GM21786 (cell line): ENCODE measurements around the gene ZNF548.

ENCODE experiments used
- ATAC-seq: cut with Tn5 transposase; IDR thresholded peaks from one replicate; pipeline ENCODE4 v1.9.1; 2021; ENCODE audit not compliant: unreplicated experiment

The ZNF548 gene

GRCh38 chr19:57395710-57396109 lies 6.1 kb downstream of the ZNF548 start:
- no peak for ATAC-seq

DNA sequence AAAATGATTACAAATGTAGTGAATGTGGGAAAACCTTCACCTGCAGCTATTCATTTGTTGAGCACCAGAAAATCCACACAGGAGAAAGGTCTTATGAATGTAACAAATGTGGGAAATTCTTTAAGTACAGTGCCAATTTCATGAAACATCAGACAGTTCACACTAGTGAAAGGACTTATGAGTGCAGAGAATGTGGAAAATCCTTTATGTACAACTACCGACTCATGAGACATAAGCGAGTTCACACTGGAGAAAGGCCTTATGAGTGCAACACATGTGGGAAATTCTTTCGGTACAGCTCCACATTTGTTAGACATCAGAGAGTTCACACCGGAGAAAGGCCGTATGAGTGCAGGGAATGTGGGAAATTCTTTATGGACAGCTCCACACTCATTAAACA lies 9.2 kb downstream of the ZNF548 start:
- no peak for ATAC-seq

DNA sequence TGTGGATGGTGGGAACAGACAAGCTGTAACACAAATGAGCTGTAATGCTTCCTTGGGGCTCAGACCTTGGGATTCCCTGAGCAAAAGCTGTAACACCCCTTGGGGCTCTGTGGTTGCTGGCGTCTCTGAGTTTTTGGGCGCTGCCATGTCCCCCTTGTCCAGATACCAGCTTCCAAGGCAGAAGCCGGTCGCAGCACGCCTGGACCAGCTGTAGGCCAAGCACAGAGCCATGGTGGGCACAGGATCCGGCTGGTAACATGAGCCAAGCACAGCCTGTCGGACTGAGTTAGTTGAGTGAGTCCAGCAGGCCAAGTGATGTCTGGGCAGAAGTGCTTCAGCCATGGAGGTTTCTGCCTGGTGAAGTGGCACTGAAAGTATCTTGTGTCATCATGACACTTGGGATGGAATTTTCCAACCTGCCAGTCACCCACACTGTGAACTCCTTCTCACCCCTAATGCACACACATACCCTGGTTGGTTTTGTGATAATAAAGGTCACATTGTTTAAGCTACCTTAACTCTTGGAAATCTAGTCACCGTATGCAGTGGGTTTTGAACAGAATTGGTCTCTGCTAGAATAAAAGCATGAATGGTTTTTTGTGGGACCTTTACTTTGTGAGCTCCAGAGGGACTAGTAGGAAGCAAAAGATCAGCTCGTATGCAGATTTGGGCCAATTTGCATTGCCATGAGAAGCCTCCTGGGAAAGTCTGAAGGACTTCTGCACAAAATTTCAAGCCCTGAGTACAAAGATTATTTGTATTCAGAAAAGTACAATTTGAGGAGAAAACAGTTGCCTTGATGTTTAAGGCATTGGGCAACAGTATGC lies 14.3 kb downstream of the ZNF548 start:
- ATAC-seq, result no peak

DNA sequence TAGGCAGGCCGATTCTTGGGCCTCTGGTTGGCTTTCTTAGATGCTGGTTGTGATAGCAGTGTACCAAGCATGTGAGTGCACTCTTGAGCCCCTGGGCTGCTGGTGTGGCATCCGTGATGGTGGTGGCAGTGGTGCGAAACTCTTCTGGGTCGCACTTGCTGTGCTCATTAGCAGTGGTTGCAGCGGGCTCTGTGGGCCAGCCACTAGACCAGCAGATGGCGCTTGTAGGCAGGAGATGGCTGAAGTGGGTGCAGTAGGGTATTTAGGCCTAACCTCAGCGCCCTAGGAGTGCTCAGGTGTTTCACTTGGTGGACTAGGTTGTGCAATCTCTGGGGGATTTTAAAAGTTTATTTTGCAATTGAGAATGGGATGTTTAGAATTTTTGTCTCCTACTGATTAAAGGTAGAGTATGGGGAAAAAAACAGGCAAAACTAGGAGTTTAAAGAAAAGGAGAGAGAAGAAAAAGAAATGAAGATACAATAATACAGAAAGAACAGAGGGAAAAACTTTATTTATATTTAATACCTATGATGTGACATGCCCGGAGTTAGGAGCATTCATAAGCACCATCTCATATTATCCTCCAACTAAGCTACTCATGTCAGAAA lies 17.0 kb downstream of the ZNF548 start:
- no peak for ATAC-seq

- peak; percentile 97 for ATAC-seq
Measured at GRCh38 chr19:57410877-57411671, 21.4 kb downstream of the ZNF548 start, which contains the start of gene ZNF17. ZNF17 (plus strand) TSS chr19:57411161; CDS start chr19:57413616, 2,455 bp downstream.

DNA sequence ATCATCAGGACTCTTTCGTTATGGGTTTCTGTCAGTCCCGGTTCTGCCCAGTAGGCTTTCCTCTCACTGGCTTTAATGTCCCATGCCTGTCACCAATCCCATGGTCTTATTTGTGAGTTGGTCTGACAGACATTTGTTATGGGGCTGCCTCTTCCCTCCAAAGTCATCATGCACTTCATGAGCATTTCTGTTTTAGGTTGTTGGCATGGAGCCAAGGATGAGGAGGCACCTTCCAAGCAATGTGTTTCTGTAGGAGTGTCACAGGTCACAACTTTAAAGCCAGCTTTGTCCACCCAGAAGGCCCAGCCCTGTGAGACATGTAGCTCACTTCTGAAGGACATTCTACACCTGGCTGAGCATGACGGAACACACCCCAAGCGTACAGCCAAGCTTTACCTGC lies 29.8 kb downstream of the ZNF548 start:
- ATAC-seq, result no peak

DNA sequence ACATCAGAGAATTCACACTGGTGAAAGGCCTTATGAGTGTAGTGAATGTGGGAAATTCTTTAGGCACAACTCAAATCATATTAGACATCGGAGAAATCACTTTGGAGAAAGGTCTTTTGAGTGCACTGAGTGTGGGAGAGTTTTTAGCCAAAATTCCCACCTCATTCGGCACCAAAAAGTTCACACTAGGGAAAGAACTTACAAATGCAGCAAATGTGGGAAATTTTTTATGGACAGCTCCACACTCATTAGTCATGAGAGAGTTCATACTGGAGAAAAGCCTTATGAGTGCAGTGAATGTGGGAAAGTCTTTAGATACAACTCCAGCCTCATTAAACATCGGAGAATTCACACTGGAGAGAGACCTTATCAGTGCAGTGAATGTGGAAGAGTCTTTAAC lies 31.4 kb downstream of the ZNF548 start:
- no peak for ATAC-seq

DNA sequence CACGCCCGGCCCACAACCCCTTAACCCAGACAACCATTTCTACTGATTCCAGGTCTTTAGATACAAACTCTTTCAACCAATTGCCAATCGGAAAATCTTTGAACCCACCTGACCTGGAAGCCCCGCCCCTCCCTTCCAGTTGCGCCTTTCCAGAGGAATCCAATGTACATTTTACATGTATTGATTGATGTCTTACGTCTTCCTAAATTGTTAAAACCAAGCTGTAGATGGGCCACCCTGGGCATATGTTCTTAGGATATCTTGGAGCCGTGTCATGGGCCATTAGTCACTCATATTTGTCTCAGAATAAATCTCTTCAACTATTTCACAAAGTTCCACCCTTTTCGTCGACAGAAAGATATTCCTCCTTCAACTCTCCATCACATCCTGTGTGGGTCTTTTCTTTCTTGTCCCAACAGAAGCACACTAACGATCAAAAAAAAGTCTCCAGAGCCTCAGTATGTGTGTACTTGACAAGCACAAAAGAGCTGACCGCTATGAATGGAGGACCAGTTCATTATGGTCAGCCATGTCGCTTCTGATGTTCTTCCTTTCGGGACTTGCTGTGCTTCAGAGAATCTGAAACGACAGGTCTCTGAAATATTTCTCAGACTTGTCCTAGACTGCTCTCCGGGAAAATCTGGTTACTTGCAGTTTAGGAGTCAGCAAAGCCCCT lies 44.9 kb downstream of the ZNF548 start:
- peak; percentile 14 for ATAC-seq

DNA sequence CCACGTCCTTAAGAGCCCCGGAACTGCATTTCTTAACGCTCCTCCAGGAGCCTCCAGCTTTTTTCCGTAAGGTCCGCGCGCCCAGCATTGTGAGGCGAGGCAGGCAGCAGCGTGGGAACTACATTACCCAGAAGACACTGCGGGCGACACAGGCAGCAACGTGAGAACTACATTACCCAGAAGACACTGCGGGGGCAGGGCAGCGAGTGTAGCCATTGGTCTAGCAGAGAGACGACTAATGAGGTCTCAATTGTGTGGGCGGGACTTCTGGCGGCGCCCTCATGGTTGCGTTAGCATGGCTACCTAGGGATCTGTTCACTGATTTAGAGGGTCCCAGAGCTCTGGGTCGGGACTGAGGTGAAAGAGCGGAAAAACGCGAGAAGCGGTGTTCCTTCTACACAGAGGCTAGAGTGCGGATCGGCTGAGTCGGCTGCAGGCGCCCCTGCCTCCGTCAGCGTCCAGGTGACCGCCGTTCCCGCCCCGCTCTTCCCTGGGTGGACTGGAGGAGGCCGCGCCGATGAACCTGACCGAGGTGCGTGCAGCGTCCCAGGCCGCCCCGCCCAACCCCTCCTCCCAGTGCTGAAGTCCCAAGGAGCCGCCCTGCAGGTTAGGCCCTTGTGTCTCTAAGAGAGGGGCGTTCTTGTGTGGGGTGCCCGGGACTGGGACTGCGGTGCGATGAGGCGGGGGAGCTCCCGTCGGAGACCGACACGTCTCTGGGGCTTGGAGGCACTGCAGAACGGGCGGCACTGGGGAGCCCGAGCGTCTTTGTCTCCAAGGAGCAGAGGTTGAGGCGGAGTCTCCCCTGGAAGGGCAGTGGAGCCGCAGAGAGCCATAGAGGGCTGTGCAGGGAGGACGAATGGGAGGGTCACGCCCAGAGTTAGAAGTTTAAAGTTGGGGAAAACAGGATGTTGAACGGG lies 45.7 kb downstream of the ZNF548 start, which contains the start of gene ZNF749:
ZNF749 (plus strand) TSS at position 264 of the 917 bp plus-strand sequence; CDS start at position 518, 254 bp downstream.
- peak; percentile 94 for ATAC-seq

DNA sequence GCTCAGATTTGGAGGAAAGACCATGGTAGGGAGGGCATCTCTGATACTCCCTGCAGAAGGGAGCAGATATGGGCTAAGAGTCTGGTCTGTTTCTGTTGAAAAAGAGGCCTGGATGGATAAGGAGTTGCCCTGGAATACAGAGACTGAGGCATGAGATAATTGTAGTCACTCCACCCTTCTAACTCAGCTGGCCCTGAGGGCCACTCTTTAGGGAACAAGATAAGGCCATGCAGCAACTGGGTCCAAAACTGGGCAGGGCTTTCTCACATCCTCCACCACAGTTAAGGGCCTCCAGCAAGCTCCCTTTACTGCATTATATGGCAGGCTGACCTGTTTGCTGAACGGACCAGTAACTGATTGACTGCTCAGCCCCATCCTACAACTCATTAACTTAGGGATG lies 46.8 kb downstream of the ZNF548 start:
- ATAC-seq, result no peak

DNA sequence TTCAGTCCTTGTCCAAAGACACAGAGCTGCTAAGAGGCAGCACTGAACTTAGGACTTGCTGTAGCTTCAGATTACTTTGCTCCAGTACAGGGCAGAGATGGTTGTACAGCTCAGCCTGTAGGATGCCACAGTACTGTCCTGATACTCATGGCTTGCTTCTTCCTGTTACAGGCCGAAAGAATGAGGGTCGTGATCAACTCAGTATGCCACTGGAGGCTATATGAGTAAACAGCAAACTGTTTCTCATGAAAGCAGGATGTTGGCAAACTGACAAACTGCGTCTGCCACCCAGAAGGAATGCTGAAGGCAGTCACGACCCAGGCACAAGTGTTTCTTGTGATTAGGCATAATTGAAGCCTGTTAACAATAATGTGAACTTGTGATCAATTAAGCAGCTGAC lies 48.3 kb downstream of the ZNF548 start:
- ATAC-seq, result no peak

- no peak for ATAC-seq
Measured at GRCh38 chr19:57438925-57439324, 49.3 kb downstream of the ZNF548 start.

GRCh38 chr19:57441979-57442752 lies 52.5 kb downstream of the ZNF548 start:
- no peak for ATAC-seq

- no peak for ATAC-seq
Measured at GRCh38 chr19:57443121-57443696, 53.6 kb downstream of the ZNF548 start.

- ATAC-seq, result no peak
Measured at GRCh38 chr19:57452307-57452706, 62.7 kb downstream of the ZNF548 start.
